HCT116 (cell line): ENCODE measurements around the gene COQ2. TPM values are rescaled to one million over a fixed set of nuclear protein-coding genes. Genes with fewer than 3 reads are reported as not detected.

ENCODE experiments used
- ATAC-seq: fragments of 200-7000 bp; cut with Tn5 transposase; 2 replicates; pipeline ENCODE4 v1.9.1; 2020; ENCODE audit warnings: mild to moderate bottlenecking, moderate library complexity
- BruUV-seq: library from RNA; stranded (reverse); fragments of 400-500 nt; replicated peaks from 2 replicates; lab custom pipeline; 2021; lab: Mats Ljungman, UMichigan
- CTCF ChIA-PET: fragments of 300-600 bp; sonication (Branson Sonifier 250); formaldehyde crosslinking; loops from one replicate; lab custom pipeline; 2021; ENCODE audit warnings: antibody characterized with exemption; lab: Charles Lee
- POLR2A ChIA-PET: fragments of 300-600, 350-600 bp; sonication (Branson Sonifier 250); formaldehyde crosslinking; loops from one replicate; lab custom pipeline; 2021; ENCODE audit warnings: antibody characterized with exemption; lab: Charles Lee
- RAD21 ChIA-PET, 2 experiments: fragments of 300-600 bp; sonication (Branson Sonifier 250); formaldehyde crosslinking; loops; one replicate each; lab custom pipeline; 2023; ENCODE audit warnings: low total read pairs in 2 of 2; ENCODE audit not compliant: uncharacterized antibody in 2 of 2, unreplicated experiment in 2 of 2, low non-redundant PET in 1 of 2; lab: Charles Lee
- DNase-seq: peaks from one replicate; pipeline ENCODE4 v3.0.0-alpha.2; 2010; ENCODE audit warnings: low read depth, low spot score
- H2AFZ ChIP-seq: fragments of 200-600 bp; shearing (Covaris generic), sonication (generic); 2 replicates; pipeline ENCODE4 v1.6.1; 2017; ENCODE audit warnings: low read depth, mixed run types, mixed read lengths, antibody characterized with exemption, low read length; ENCODE audit not compliant: poor library complexity, severe bottlenecking
- H3K27ac ChIP-seq: 2 replicates; pipeline ENCODE4 v1.5.1; 2012; ENCODE audit warnings: low read depth, low read length
- H3K27me3 ChIP-seq: fragments of 200-600 bp; sonication (generic); 2 replicates; pipeline ENCODE4 v1.6.1; 2016; ENCODE audit warnings: mixed run types, low read length, mixed read lengths; ENCODE audit not compliant: insufficient read depth
- H3K36me3 ChIP-seq, 2 experiments: fragments of 200-500 bp in 1 of 2; fragments of 200-600 bp in 1 of 2; sonication (Bioruptor generic) in 1 of 2; sonication (generic) in 1 of 2; 2 replicates each; pipeline versions ENCODE4 v1.5.1 to v1.6.1; 2014 to 2016; ENCODE audit warnings: low read length in 2 of 2, inconsistent platforms in 1 of 2, mixed read lengths in 1 of 2, mixed run types in 1 of 2; ENCODE audit not compliant: insufficient read depth in 2 of 2, control insufficient read depth in 1 of 2
- H3K4me1 ChIP-seq, 2 experiments: fragments of 200-600 bp in 1 of 2; sonication (generic) in 1 of 2; 2 replicates each; pipeline versions ENCODE4 v1.5.1 to v1.6.1; 2012 to 2017; ENCODE audit warnings: low read length in 2 of 2, inconsistent platforms in 1 of 2, mild to moderate bottlenecking in 1 of 2, mixed read lengths in 1 of 2, mixed run types in 1 of 2, moderate library complexity in 1 of 2; ENCODE audit not compliant: insufficient read depth in 2 of 2, control insufficient read depth in 1 of 2
- H3K4me2 ChIP-seq: fragments of 200-600 bp; sonication (generic); 2 replicates; pipeline ENCODE4 v1.6.1; 2017; ENCODE audit warnings: mixed run types, low read length, mixed read lengths
- H3K4me3 ChIP-seq, 2 experiments: fragments of 200-600 bp in 1 of 2; sonication (generic) in 1 of 2; replicated peaks in 1 of 2; 2 replicates each; pipeline ENCODE4 v1.5.1; 2011 to 2016; ENCODE audit warnings: low read length in 2 of 2, control low read depth in 1 of 2, low read depth in 1 of 2, mild to moderate bottlenecking in 1 of 2, mixed read lengths in 1 of 2, mixed run types in 1 of 2
- H3K79me2 ChIP-seq: fragments of 200-600 bp; sonication (generic); 2 replicates; pipeline ENCODE4 v1.6.1; 2017; ENCODE audit warnings: mild to moderate bottlenecking, mixed run types, low read length, moderate library complexity, mixed read lengths; ENCODE audit not compliant: insufficient read depth
- H3K9ac ChIP-seq: fragments of 200-600 bp; sonication (generic); 2 replicates; pipeline ENCODE4 v1.6.1; 2016; ENCODE audit warnings: low read length, mixed read lengths
- H3K9me2 ChIP-seq: fragments of 200-600 bp; sonication (generic), shearing (Covaris generic); 2 replicates; pipeline ENCODE4 v1.6.1; 2017; ENCODE audit warnings: mixed run types, mild to moderate bottlenecking, moderate library complexity; ENCODE audit not compliant: insufficient read depth
- H3K9me3 ChIP-seq, 2 experiments: fragments of 200-500 bp in 1 of 2; fragments of 200-600 bp in 1 of 2; sonication (Bioruptor generic) in 1 of 2; sonication (generic) in 1 of 2; 2 replicates each; pipeline ENCODE4 v1.6.1; 2014 to 2017; ENCODE audit warnings: low read length in 2 of 2, mixed read lengths in 2 of 2, inconsistent platforms in 1 of 2, low read depth in 1 of 2, mild to moderate bottlenecking in 1 of 2, mixed run types in 1 of 2, moderate library complexity in 1 of 2; ENCODE audit not compliant: control insufficient read depth in 1 of 2, insufficient read depth in 1 of 2
- H4K20me1 ChIP-seq: fragments of 200-600 bp; sonication (generic), shearing (Covaris generic); 2 replicates; pipeline ENCODE4 v1.6.1; 2017; ENCODE audit warnings: mixed run types, mild to moderate bottlenecking, moderate library complexity; ENCODE audit not compliant: insufficient read depth
- CBX3 ChIP-seq: IDR thresholded peaks from 2 replicates; pipeline ENCODE4 v1.6.1; 2012; ENCODE audit warnings: low read depth
- CEBPB ChIP-seq: IDR thresholded peaks from 2 replicates; pipeline ENCODE4 v1.6.1; 2012; ENCODE audit warnings: low read depth
- EZH2phosphoT487 ChIP-seq: fragments of 200-600 bp; IDR thresholded peaks from 2 replicates; pipeline ENCODE4 v1.6.1; 2018; ENCODE audit warnings: antibody characterized with exemption, borderline replicate concordance
- POLR2AphosphoS5 ChIP-seq: IDR thresholded peaks from 2 replicates; pipeline ENCODE4 v1.6.1; 2011; ENCODE audit warnings: mild to moderate bottlenecking, low read depth, low read length, moderate library complexity
- SIN3A ChIP-seq: IDR thresholded peaks from 2 replicates; pipeline ENCODE4 v1.6.1; 2012; ENCODE audit warnings: low read depth
- SP1 ChIP-seq: IDR thresholded peaks from 2 replicates; pipeline ENCODE4 v1.6.1; 2012; ENCODE audit warnings: low read depth
- TCF7L2 ChIP-seq: IDR thresholded peaks from 2 replicates; pipeline ENCODE4 v1.7.0; 2011; ENCODE audit warnings: borderline replicate concordance, inconsistent platforms; ENCODE audit not compliant: insufficient read depth, insufficient read length; ENCODE audit errors: extremely low read depth
- ZNF274 ChIP-seq: fragments of 200-500 bp; sonication (Bioruptor generic); IDR thresholded peaks from 2 replicates; pipeline ENCODE4 v1.6.1; 2014; ENCODE audit warnings: mild to moderate bottlenecking, low read depth, low read length, inconsistent platforms
- intact Hi-C: fragments of 100-400 bp; cut with micrococcal nuclease; formaldehyde crosslinking; loops from 2 replicates; pipeline ENCODE4 v1.10.0; 2022
- total RNA-seq: library from RNA; stranded (reverse); gene quantifications from one replicate; pipeline ENCODE4 v1.2.1, GENCODE V29; 2021; ENCODE audit not compliant: unreplicated experiment
- TF ChIP-seq, protein P1 (sequence below): IDR thresholded peaks from 2 replicates; pipeline ENCODE4 v1.6.1; 2012
- TF ChIP-seq, protein P2 (sequence below): IDR thresholded peaks from 2 replicates; pipeline ENCODE4 v1.6.1; 2012
- TF ChIP-seq, protein P3 (sequence below): IDR thresholded peaks from 2 replicates; pipeline ENCODE4 v1.6.1; 2012; ENCODE audit warnings: low read depth

COQ2 gene
- total RNA-seq, 1 experiment from 2014 or later, result 20.6 TPM

GRCh38 chr4:83267121-83267829 is 17.3 kb downstream of the COQ2 start:
- H3K36me3 ChIP-seq, result peaks cover 3 to 8% of the 10 kb centered on the region in 2 experiments; a peak in 1 of 4 replicates
- no peak for TF ChIP-seq EZH2phosphoT487
- TF ChIP-seq, protein P1, sequence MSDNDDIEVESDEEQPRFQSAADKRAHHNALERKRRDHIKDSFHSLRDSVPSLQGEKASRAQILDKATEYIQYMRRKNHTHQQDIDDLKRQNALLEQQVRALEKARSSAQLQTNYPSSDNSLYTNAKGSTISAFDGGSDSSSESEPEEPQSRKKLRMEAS, result no peak
- no peak for TF ChIP-seq SP1
- no peak for TF ChIP-seq CBX3
- TF ChIP-seq POLR2AphosphoS5, result no peak
- TF ChIP-seq SIN3A, result no peak
- TF ChIP-seq, protein P2, sequence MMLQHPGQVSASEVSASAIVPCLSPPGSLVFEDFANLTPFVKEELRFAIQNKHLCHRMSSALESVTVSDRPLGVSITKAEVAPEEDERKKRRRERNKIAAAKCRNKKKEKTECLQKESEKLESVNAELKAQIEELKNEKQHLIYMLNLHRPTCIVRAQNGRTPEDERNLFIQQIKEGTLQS, result no peak
- TF ChIP-seq TCF7L2, result no peak
- no peak for TF ChIP-seq ZNF274
- TF ChIP-seq, protein P3, sequence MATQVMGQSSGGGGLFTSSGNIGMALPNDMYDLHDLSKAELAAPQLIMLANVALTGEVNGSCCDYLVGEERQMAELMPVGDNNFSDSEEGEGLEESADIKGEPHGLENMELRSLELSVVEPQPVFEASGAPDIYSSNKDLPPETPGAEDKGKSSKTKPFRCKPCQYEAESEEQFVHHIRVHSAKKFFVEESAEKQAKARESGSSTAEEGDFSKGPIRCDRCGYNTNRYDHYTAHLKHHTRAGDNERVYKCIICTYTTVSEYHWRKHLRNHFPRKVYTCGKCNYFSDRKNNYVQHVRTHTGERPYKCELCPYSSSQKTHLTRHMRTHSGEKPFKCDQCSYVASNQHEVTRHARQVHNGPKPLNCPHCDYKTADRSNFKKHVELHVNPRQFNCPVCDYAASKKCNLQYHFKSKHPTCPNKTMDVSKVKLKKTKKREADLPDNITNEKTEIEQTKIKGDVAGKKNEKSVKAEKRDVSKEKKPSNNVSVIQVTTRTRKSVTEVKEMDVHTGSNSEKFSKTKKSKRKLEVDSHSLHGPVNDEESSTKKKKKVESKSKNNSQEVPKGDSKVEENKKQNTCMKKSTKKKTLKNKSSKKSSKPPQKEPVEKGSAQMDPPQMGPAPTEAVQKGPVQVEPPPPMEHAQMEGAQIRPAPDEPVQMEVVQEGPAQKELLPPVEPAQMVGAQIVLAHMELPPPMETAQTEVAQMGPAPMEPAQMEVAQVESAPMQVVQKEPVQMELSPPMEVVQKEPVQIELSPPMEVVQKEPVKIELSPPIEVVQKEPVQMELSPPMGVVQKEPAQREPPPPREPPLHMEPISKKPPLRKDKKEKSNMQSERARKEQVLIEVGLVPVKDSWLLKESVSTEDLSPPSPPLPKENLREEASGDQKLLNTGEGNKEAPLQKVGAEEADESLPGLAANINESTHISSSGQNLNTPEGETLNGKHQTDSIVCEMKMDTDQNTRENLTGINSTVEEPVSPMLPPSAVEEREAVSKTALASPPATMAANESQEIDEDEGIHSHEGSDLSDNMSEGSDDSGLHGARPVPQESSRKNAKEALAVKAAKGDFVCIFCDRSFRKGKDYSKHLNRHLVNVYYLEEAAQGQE, result no peak
- TF ChIP-seq CEBPB, result no peak
- H3K27ac ChIP-seq, result no peak overlapping the region
- H3K4me2 ChIP-seq, result no peak overlapping the region
- no peaks in the 10 kb centered on the region for H3K9me2 ChIP-seq
- ChIA-PET CTCF (no interaction called here), POLR2A (no interaction called here), RAD21 (no interaction called here)
- H3K9me3 ChIP-seq, result no peaks in the 10 kb centered on the region
- H3K27me3 ChIP-seq, result no peaks in the 10 kb centered on the region
- no peak overlapping the region for H3K4me3 ChIP-seq
- no peak overlapping the region for H2AFZ ChIP-seq
- no peaks in the 10 kb centered on the region for H4K20me1 ChIP-seq
- no peaks in the 10 kb centered on the region for H3K79me2 ChIP-seq
- intact Hi-C loops, result no loop called here
- no peak for ATAC-seq
- no peaks in the 10 kb centered on the region for H3K4me1 ChIP-seq
- no peak overlapping the region for H3K9ac ChIP-seq
- DNase-seq, result no peak
- BruUV-seq, result no TSS peak
